SU-DHL-6 (cell line): ENCODE measurements around the gene MBD3.

ENCODE experiments used
- H2AFZ ChIP-seq: fragments of 200-600 bp; sonication (generic); 2 replicates; pipeline ENCODE4 v1.6.1; 2014; ENCODE audit warnings: low read depth, mild to moderate bottlenecking, moderate library complexity, mixed read lengths, antibody characterized with exemption, low read length; ENCODE audit not compliant: severe bottlenecking
- H3F3A ChIP-seq: fragments of 200-600 bp; shearing (Covaris generic); 2 replicates; pipeline ENCODE4 v1.6.0; 2016; ENCODE audit warnings: antibody characterized with exemption, mild to moderate bottlenecking; ENCODE audit not compliant: insufficient read depth
- H3K27ac ChIP-seq: fragments of 200-600 bp; sonication (generic); 2 replicates; pipeline ENCODE4 v1.5.1; 2016; ENCODE audit warnings: low read depth, mild to moderate bottlenecking, low read length, moderate library complexity, mixed read lengths
- H3K27me3 ChIP-seq: fragments of 200-600 bp; sonication (generic), shearing (Covaris generic); 2 replicates; pipeline ENCODE4 v1.6.0; 2014; ENCODE audit warnings: mild to moderate bottlenecking, low read length
- H3K36me3 ChIP-seq: fragments of 200-600 bp; sonication (generic); 2 replicates; pipeline ENCODE4 v1.6.1; 2014; ENCODE audit warnings: mild to moderate bottlenecking, low read length, mixed read lengths
- H3K4me2 ChIP-seq: fragments of 300-600, 200-600 bp; shearing (Covaris generic), sonication (generic); 2 replicates; pipeline ENCODE4 v1.6.0; 2014; ENCODE audit warnings: low read length, low read depth, mild to moderate bottlenecking; ENCODE audit not compliant: poor library complexity, severe bottlenecking
- H3K4me3 ChIP-seq: fragments of 200-600 bp; sonication (generic); 2 replicates; pipeline ENCODE4 v1.5.1; 2014; ENCODE audit warnings: antibody characterized with exemption, low read length, mild to moderate bottlenecking, mixed read lengths; ENCODE audit not compliant: insufficient read depth, poor library complexity, severe bottlenecking
- H3K79me2 ChIP-seq: fragments of 200-600 bp; sonication (generic); 2 replicates; pipeline ENCODE4 v1.6.1; 2014; ENCODE audit warnings: mild to moderate bottlenecking, low read length, moderate library complexity; ENCODE audit not compliant: insufficient read depth
- H3K9ac ChIP-seq: fragments of 200-600 bp; sonication (generic); 2 replicates; pipeline ENCODE4 v1.7.0; 2014; ENCODE audit warnings: mild to moderate bottlenecking, low read length
- H3K9me2 ChIP-seq: fragments of 200-600 bp; sonication (generic); replicated peaks from 2 replicates; pipeline ENCODE4 v1.6.1; 2014; ENCODE audit warnings: low read length; ENCODE audit not compliant: insufficient read depth
- H3K9me3 ChIP-seq: fragments of 200-600 bp; sonication (generic); 2 replicates; pipeline ENCODE4 v1.6.1; 2014; ENCODE audit warnings: low read length, mixed read lengths; ENCODE audit not compliant: insufficient read depth
- H4K20me1 ChIP-seq: fragments of 200-600 bp; sonication (generic); 2 replicates; pipeline ENCODE4 v1.6.1; 2014; ENCODE audit warnings: low read depth, mild to moderate bottlenecking, antibody characterized with exemption, low read length, moderate library complexity, mixed read lengths
- EZH2phosphoT487 ChIP-seq: fragments of 200-600 bp; sonication (generic), shearing (Covaris generic); conservative IDR thresholded peaks from 2 replicates; pipeline ENCODE4 v1.6.1; 2018; ENCODE audit warnings: mild to moderate bottlenecking, antibody characterized with exemption, low read length, moderate library complexity, mixed read lengths
- TF ChIP-seq, protein P1 (sequence below): fragments of 200-600 bp; sonication (generic); IDR thresholded peaks from one replicate; pipeline ENCODE4 v1.5.1; 2017; ENCODE audit warnings: antibody characterized with exemption, mild to moderate bottlenecking, low read length, moderate library complexity; ENCODE audit not compliant: insufficient read depth, poor library complexity, severe bottlenecking

The MBD3 gene

DNA sequence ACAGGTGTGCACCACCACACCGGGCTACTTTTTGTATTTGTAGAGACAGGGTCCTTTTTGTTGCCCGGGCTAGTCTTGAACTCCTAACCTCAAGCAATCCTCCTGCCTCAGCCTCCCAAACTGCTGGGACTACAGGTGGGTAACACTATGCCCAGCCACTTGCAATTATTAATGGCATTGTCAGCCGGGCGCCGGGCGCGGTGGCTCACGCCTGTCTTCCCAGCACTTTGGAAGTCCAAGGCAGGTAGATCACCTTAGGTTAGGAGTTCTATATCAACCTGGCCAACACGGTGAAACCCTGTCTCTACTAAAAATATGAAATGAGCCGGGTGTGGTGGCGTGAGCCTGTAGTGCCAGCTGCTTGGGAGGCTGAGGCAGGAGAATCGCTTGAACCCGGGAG, 21.8 kb downstream of the MBD3 start:
- no peaks in the 10 kb centered on the region for H3K27me3 ChIP-seq
- H2AFZ ChIP-seq, result no peak overlapping the region
- H3K36me3 ChIP-seq, result no peaks in the 10 kb centered on the region
- 0 out of 2 replicates have a peak, but pooled peaks cover 4% of the 10 kb centered on the region for H3F3A ChIP-seq
- 0 out of 2 replicates have a peak, but pooled peaks cover 3% of the 10 kb centered on the region for H3K9me3 ChIP-seq
- H3K9me2 ChIP-seq, result no peaks in the 10 kb centered on the region
- H4K20me1 ChIP-seq, result no peaks in the 10 kb centered on the region
- H3K79me2 ChIP-seq, result no peaks in the 10 kb centered on the region
- no peak overlapping the region for H3K27ac ChIP-seq
- H3K4me2 ChIP-seq, result no peak overlapping the region
- no peak overlapping the region for H3K9ac ChIP-seq
- H3K4me3 ChIP-seq, result no peak overlapping the region
- TF ChIP-seq, protein P1, sequence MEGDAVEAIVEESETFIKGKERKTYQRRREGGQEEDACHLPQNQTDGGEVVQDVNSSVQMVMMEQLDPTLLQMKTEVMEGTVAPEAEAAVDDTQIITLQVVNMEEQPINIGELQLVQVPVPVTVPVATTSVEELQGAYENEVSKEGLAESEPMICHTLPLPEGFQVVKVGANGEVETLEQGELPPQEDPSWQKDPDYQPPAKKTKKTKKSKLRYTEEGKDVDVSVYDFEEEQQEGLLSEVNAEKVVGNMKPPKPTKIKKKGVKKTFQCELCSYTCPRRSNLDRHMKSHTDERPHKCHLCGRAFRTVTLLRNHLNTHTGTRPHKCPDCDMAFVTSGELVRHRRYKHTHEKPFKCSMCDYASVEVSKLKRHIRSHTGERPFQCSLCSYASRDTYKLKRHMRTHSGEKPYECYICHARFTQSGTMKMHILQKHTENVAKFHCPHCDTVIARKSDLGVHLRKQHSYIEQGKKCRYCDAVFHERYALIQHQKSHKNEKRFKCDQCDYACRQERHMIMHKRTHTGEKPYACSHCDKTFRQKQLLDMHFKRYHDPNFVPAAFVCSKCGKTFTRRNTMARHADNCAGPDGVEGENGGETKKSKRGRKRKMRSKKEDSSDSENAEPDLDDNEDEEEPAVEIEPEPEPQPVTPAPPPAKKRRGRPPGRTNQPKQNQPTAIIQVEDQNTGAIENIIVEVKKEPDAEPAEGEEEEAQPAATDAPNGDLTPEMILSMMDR, result no peak
- TF ChIP-seq EZH2phosphoT487, result no peak

DNA sequence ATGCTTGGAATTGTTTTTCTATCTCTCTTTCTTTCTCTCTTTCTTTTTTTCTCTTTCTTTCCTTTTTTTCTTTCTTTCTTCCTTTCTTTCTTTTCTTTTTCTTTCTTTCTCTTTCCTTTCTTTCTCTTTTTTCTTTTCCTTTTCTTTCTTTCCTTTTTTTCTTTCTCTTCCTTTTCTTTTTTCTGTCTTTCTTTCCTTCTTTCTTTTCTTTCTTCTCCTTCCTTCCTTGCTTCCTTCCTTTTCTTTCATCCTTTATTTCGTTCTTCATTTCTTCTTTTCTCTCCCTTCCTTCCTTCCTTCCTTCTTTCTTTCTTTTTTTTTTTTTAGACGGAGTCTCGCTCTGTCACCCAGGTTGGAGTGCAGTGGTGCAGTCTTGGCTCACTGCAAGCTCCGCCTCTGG, 22.7 kb downstream of the MBD3 start:
- Histone ChIP-seq H3K27me3 (no peaks in the 10 kb centered on the region), H3F3A (0 out of 2 replicates have a peak, but pooled peaks cover 4% of the 10 kb centered on the region), H3K27ac (no peak overlapping the region), H3K36me3 (no peaks in the 10 kb centered on the region), H3K4me3 (no peak overlapping the region), H3K9me3 (0 out of 2 replicates have a peak, but pooled peaks cover 3% of the 10 kb centered on the region), H3K9me2 (no peaks in the 10 kb centered on the region), H4K20me1 (no peaks in the 10 kb centered on the region), H3K9ac (no peak overlapping the region), H3K4me2 (no peak overlapping the region), H3K79me2 (no peaks in the 10 kb centered on the region), H2AFZ (no peak overlapping the region)
- TF ChIP-seq EZH2phosphoT487, result no peak
- TF ChIP-seq, protein P1, result no peak

DNA sequence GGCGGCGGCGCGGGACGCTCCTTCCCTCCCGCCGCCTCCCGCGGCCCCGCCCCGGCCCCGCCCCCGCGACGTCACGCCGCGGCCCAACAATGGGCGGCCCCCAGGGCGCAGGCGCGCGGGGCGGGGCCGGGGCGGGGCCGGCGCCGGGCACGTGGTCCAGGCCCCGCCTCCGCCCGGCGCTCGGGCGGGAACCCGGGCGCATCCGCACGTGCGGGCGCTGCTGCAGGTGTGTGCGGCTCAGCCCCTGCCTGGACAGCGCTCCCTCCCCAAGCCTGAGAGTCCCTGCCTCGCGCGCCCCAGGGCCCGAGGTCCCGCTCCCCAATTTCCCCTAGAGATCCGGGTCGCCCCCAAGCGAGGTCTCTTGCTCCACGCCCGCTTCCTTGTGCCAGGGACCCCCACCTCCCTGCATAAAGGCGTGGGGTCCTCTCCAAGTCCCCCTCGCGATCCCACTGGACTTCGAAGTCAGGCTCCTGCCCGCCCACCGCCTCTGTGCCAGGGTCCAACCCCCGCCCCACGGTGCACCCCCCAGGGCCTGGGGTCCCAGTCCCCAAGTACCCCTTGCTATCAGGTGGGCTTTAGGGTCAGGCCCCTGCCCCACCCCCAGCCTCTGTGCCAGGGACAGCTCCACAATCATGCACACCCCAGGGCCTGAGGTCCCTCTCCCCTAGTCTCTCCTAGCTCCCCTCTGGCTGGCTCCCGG, 24.2 kb downstream of the MBD3 start, which contains the start of gene MEX3D:
MEX3D (minus strand) TSS at position 6 of the 700 bp plus-strand sequence. CDS start 267 bp downstream, outside the sequence.
- 0 out of 2 replicates have a peak, but pooled peaks cover 4% of the 10 kb centered on the region for H3F3A ChIP-seq
- H3K4me2 ChIP-seq, result peak within 1 kb of the TSS; percentile 30

More for the DNA sequence above, 24.2 kb downstream of the MBD3 start, which contains the start of gene MEX3D:
- Histone ChIP-seq H3K36me3 (no peaks in the 10 kb centered on the region), H3K9me2 (no peaks in the 10 kb centered on the region), H3K9ac (no peak within 1 kb of the TSS), H3K27me3 (no peaks in the 10 kb centered on the region), H4K20me1 (no peaks in the 10 kb centered on the region), H3K4me3 (peak within 1 kb of the TSS; percentile 10), H2AFZ (no peak within 1 kb of the TSS), H3K79me2 (no peaks in the 10 kb centered on the region), H3K9me3 (0 out of 2 replicates have a peak, but pooled peaks cover 3% of the 10 kb centered on the region), H3K27ac (no peak within 1 kb of the TSS)
- TF ChIP-seq, protein P1, result no peak
- no peak for TF ChIP-seq EZH2phosphoT487
